GF-D8 (cell line): Measurements from ENCODE around the gene IREB2.

Source experiments
- DNase-seq: peaks from one replicate; lab custom pipeline; 2025; lab: John Stamatoyannopoulos, UW

Gene IREB2

GRCh38 chr15:78437107-78437761 is 782 bp upstream of the IREB2 start:
- peak; percentile 70 for DNase-seq

- no peak for DNase-seq
Observed at GRCh38 chr15:78438619-78439285, 736 bp downstream of the IREB2 start.

- DNase-seq, result no peak
Observed at GRCh38 chr15:78440375-78441373, 2.7 kb downstream of the IREB2 start.

GRCh38 chr15:78444255-78444654 is 6.2 kb downstream of the IREB2 start:
- DNase-seq, result no peak

- no peak for DNase-seq
Observed at GRCh38 chr15:78445875-78446274, 7.9 kb downstream of the IREB2 start.

GRCh38 chr15:78446551-78446950 is 8.5 kb downstream of the IREB2 start:
- DNase-seq, result no peak

- no peak for DNase-seq
Observed at GRCh38 chr15:78448441-78449219, 10.6 kb downstream of the IREB2 start.

- DNase-seq, result no peak
Observed at GRCh38 chr15:78449220-78449999, 11.4 kb downstream of the IREB2 start.

- no peak for DNase-seq
Observed at GRCh38 chr15:78450285-78450858, 12.4 kb downstream of the IREB2 start.

- DNase-seq, result no peak
Observed at GRCh38 chr15:78452485-78452884, 14.5 kb downstream of the IREB2 start.

GRCh38 chr15:78453447-78453846 is 15.4 kb downstream of the IREB2 start:
- DNase-seq, result peak; percentile 26

- DNase-seq, result peak; percentile 23
Observed at GRCh38 chr15:78454992-78455391, 17.0 kb downstream of the IREB2 start.

GRCh38 chr15:78455749-78456148 is 17.7 kb downstream of the IREB2 start:
- no peak for DNase-seq

GRCh38 chr15:78456426-78456825 is 18.4 kb downstream of the IREB2 start:
- DNase-seq, result no peak

GRCh38 chr15:78457101-78457500 is 19.1 kb downstream of the IREB2 start:
- no peak for DNase-seq

- no peak for DNase-seq
Observed at GRCh38 chr15:78460737-78461136, 22.7 kb downstream of the IREB2 start.

- no peak for DNase-seq
Observed at GRCh38 chr15:78461171-78461888, 23.3 kb downstream of the IREB2 start.

GRCh38 chr15:78469031-78469430 is 31.0 kb downstream of the IREB2 start:
- DNase-seq, result no peak

GRCh38 chr15:78477295-78477694 is 39.3 kb downstream of the IREB2 start:
- DNase-seq, result no peak

GRCh38 chr15:78479650-78480049 is 41.6 kb downstream of the IREB2 start:
- DNase-seq, result no peak
